GM04504 (cell line): ENCODE data around the gene TPD52L1.

Experiments used
- DNase-seq: peaks from one replicate; pipeline ENCODE4 v3.0.0-alpha.2; 2012; ENCODE audit warnings: low read depth

TPD52L1 gene

DNA sequence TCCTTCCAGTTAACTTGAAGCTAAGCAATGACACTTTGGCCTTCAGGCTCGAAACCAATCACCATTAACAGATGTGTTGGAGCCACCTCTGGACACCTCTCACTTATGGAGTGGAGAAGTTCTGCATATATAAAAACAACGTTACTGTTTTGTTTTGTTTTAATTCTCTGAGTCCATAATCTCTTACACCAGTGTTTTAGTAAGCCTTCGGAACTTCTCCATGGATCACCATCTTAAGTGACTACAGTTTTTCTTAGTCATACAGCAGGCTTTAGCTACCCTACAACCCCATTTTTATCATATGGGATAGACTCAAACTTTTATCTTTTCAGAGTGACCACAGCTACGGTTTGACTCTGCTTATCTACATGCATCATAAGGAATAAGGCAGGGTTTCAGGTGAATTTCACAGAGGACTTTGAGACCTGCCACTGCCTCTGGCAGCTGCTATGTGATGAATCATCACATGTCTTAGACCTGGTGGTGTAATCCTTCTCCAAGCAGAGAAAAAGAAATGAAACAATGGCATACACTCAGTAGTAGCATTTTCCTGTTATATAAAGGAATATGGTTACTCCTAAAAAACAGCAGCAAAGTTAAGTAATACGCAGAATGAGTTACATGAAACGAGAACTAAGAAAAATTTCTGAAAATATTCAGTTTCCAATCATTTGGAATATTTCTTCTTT, 153.7 kb downstream of the TPD52L1 start:
- no peak for DNase-seq

DNA sequence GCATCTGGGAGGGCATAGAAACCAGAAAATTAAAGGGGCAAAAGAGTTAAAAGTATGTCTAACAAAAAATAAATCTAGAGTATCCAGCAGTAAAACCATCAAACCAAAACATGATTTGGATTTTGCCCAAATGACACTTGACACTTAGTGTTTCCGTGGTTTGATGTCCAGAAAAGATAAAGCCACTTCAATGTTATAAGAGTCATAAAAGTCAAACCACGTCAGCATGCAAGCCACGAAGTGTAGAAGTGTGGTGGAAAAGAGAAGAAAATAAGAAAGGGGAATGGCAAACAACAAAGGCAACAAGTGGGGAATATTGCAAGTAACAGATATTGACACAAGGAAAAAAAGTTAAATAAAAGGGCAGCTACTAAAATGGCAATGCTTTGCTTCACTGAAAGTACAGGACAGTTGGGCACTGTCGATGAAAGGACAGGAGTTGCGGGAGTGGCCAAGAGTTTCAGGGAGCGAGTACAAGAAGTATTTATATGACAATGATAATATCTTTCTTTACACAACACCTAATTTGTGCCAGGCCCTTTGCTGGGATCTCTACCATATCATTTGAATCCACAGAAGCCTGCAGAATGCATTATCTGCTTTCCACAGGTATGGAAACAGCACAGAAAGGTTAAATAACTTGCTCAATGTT, 154.5 kb downstream of the TPD52L1 start:
- no peak for DNase-seq

DNA sequence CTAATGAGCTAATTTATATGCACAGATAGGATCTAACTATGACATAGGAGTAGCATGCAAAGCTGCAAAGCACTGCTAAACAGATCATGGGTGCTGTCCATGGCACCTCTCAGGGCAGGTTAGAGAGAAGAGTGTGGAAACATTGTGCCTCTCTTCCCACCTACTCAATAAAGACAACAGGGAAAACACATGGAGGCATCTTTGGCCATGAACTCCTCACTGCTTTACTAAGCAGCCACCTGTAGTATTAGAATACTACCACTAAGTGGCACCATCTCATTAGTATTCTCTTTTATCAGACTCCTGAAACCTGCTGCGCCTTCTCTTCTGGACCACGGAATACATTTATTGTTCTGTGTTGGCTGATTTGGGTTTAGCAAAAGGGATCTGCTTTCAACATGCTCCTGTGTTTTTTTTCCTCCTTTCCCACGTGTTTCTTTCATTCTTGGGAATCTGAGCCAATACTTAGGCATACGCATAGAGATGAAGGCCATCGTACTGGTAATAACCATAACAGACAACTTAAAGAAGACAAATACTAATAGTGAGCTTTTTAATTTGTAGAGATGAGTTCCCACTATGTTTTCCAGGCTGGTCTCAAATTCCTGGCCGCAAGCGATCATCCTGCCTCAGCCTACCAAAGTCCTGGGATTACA, 157.5 kb downstream of the TPD52L1 start:
- peak; percentile 20 for DNase-seq

DNA sequence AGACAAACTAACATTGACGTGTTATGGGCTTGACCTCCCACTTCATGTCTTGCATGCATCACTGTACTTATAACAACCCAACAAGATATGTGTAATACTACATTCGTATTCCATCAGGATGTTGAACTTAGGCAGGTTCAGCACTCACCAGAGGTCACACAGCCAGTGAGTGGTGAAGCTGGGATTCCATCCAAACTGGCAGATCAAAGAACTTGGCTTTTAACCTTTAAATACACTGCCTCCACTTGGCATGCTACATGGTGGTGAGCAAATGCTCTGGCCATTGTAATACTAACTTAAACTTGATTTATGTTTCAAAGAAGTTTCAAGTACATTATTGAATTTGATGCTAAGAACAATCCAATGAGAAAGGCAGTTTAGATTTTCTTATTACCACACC, 158.9 kb downstream of the TPD52L1 start:
- DNase-seq = no peak

DNA sequence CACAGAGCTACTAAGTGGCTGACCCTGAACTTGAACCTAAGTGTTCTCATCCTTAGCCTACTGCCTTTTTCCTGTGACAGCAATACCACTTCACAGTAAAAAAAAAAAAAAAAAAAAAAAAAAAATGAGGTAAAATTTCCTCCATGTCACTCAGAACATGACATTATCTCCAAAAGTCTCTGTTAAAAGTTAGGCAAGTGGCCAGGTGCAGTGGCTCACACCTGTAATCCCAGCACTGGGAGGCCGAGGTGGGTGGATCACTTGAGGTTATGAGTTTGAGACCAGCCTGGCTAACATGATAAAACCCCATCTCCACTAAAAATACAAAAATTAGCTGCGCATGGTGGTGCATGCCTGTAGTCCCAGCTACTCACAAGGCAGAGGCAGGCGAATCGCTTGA, 159.4 kb downstream of the TPD52L1 start:
- DNase-seq = no peak
